NCI-H2227 (cell line): Measurements from ENCODE around the gene COPB1.
"Not testable (repeated sequence)": the region's sequence is repeated elsewhere in the genome, so short reads cannot be mapped to it uniquely, and the experiment has no call there.

ENCODE experiments used
- DNase-seq: peaks from one replicate; lab custom pipeline; 2025; ENCODE audit not compliant: unreplicated experiment; lab: John Stamatoyannopoulos, UW

Gene COPB1

GRCh38 chr11:14499560-14500180 is at the start of gene COPB1:
COPB1 (minus strand) TSS chr11:14499811; CDS start chr11:14498928, 883 bp downstream.
- peak; percentile 90 for DNase-seq

GRCh38 chr11:14547440-14547839 is 47.8 kb upstream of the COPB1 start:
- no peak for DNase-seq

GRCh38 chr11:14546672-14547071 is 47.1 kb upstream of the COPB1 start:
- no peak for DNase-seq

- no peak for DNase-seq
Observed at GRCh38 chr11:14544611-14545010, 45.0 kb upstream of the COPB1 start.

DNA sequence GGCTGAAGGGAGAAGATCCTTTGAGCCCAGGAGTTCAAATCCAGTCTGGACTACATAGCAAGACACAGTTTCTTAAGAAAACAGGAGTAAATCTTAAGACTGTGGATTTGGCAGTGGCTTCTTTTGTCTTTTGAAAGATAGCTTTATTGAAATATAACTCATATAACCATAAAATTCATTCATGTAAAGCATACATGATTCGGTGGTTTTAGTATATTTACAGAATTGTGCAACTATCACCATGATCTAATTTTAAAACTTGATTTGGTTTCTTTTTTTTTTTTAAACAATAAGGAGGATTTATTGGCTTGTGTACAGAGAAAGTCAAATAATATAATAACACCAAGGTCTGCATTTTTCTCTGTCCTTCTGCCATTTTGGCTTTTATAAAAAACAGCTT is 43.6 kb upstream of the COPB1 start:
- DNase-seq, result no peak

GRCh38 chr11:14542324-14542723 is 42.7 kb upstream of the COPB1 start:
- DNase-seq, result no peak

DNA sequence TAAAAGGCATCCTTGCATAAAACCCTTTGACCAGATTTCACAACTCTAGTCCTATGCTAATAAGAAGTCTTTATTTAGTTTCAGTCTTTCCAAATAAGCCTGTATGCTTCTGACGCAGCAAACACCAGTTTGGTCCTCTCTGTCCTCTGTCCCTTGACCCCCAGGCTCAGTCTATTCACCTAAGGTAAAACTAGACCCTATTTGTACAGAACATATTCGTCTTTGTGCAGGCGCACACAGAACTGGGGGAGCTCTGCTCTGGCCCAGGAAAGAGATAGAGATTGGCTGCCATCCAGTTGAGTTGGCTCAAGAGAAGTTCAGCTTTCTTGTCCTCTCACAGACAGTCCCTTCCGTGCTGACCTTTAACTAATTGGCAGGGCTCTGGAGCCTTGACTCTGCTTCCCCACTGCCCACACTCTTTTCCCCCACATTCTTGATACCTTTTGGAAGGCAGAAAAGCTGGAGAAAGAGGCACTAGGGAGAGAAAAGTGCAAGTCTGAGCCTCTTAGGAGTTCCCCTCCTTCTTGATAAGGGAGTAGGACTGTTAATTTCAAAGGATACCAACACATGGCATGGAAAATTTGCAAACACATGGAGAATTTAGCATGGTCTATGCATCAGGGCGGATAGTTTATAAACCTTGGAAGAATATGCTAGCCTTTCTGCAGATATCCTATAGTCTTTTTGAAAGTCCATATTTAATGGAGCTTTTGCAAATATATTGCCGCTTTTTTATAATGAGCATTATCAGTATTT is 41.8 kb upstream of the COPB1 start:
- no peak for DNase-seq

- DNase-seq, result no peak
Observed at GRCh38 chr11:14539982-14540421, 40.4 kb upstream of the COPB1 start.

GRCh38 chr11:14538926-14539554 is 39.4 kb upstream of the COPB1 start:
- no peak for DNase-seq

DNA sequence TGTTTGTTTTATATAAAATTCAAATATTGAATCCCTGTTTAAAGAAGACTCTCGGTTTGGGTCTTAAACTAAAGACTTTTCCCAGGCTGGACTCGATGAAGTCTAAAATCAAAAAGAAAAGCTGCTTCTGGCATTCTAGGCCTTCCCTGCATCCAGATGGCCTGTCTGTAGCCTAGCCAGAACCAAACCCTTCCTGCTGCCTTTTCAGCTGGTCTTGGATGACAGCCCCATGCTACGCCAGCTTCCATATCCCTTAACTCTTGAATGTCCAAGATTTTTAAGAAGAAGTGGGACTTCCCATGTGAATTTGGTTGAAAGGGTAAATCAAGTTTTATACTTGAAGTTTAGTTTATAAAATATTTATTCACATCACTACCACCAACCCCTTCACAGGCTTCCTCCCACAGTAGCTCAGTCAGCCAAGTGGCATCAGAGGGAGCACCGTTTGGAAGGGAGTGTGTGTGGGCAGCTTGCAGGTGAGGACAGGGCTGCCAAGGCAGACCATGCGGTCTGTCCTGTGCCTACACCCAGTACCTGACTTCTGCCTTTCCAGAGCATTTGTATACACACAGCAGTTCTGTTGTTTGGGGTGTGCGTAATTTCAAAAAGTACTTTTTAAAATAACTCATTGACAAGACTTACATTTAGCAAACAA is 38.8 kb upstream of the COPB1 start:
- no peak for DNase-seq

DNA sequence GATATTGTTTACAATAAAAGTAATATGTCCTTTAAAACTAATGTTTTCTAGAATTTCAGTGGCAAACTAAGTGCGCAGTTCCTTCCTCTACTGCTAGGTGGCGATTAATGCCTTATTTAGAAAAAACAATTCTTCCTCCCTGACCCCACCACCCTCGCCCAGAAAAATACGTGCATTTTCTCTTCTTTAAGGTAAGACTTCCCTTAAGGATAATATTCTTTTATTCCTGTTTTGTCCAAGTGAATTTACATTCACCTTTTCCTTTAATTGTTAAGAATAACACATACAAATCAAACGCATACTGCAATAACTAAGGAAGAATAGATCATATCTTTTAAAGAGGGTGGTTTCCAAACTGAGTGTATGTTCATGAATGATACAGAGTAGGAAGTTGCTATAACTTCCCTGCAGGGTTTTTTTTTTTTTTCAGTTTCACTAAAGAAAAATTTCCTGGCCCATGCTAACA is 37.6 kb upstream of the COPB1 start:
- DNase-seq, result peak; percentile 35

DNA sequence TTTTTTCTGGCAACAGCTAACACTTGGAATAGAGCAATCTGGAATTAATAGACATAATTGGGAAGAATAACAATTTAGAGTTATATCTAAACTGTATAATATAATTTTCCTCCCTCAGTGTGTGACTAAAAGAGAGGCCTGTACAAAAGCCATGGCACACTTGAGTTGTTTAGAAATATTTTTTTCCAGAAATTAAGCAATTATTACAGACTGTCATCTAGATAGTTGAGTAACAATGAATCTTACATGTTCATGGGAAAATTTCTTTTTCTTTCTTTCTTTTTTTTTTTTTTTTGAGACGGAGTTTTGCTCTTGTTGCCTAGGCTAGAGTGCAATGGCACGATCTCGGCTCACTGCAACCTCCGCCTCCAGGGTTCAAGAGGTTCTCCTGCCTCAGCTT is 35.6 kb upstream of the COPB1 start:
- DNase-seq, result not testable (repeated sequence)

GRCh38 chr11:14529951-14530350 is 30.3 kb upstream of the COPB1 start:
- DNase-seq, result no peak

- DNase-seq, result no peak
Observed at GRCh38 chr11:14529321-14529720, 29.7 kb upstream of the COPB1 start.

GRCh38 chr11:14522801-14523200 is 23.2 kb upstream of the COPB1 start:
- no peak for DNase-seq

DNA sequence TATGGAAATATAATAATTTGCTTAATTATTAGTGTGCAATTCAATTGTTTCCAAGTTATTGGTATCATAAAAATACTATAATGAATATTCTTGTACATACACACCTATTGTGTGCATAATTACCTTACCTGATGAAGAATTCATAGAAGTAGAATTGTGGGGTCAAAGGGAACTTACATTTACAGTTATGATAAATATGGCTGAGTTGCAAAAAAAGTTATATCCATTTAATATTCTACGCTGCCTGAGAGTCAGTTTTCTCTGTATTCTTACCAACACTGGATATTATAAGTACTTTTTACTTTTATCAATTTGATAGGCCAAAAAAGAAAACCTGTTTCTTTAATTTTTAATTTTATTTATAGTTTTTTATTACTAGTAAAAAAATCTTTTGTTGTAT is 22.6 kb upstream of the COPB1 start:
- no peak for DNase-seq

GRCh38 chr11:14520747-14521151 is 21.1 kb upstream of the COPB1 start:
- DNase-seq, result no peak

- DNase-seq, result peak; percentile 97
Observed at GRCh38 chr11:14519917-14520746, 20.5 kb upstream of the COPB1 start, which contains the start of gene PSMA1. PSMA1 (minus strand) TSS chr11:14520386; CDS start chr11:14520299, 87 bp downstream.

DNA sequence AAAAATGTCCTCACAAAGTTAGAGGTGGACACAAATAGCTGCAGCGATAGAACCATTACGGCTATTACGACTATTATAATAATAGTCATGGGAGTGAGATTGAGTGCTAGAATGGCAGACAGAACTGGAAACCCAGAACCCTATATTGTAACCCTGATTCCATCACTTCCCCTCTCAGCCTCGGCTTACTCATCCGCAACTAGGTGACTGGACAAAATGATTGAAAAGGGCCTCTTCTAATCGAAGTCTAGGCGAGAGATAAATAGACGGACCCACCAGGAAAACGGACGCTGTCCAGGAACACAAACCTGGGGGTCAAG is 19.9 kb upstream of the COPB1 start:
- peak; percentile 33 for DNase-seq

DNA sequence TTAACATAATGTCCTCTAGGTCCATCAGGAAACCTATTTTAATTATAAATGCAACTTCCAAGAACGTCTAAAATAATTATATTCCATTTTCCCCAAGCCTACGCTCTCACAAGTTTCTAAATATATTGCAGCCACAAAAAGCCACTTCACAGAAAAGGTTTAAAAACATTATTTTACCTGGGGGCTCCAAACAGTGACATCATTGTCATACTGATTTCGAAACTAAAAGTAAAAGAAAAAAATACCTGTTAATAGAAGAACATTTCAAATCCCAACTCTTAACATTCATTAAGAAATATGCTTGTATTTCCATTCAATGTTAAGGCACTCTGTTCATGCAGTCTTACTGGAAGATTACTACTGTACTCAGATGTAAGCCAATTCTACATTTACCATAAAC is 19.2 kb upstream of the COPB1 start:
- no peak for DNase-seq

GRCh38 chr11:14513800-14514199 is 14.2 kb upstream of the COPB1 start:
- no peak for DNase-seq
